COR-L47 (cell line): ENCODE data around the gene PPP4R1.

Source experiments
- DNase-seq: peaks from one replicate; lab custom pipeline; 2025; lab: John Stamatoyannopoulos, UW

The PPP4R1 gene

GRCh38 chr18:9546468-9546867 lies 67.9 kb downstream of the PPP4R1 start:
- no peak for DNase-seq

GRCh38 chr18:9545029-9545428 lies 69.3 kb downstream of the PPP4R1 start:
- DNase-seq: no peak

DNA sequence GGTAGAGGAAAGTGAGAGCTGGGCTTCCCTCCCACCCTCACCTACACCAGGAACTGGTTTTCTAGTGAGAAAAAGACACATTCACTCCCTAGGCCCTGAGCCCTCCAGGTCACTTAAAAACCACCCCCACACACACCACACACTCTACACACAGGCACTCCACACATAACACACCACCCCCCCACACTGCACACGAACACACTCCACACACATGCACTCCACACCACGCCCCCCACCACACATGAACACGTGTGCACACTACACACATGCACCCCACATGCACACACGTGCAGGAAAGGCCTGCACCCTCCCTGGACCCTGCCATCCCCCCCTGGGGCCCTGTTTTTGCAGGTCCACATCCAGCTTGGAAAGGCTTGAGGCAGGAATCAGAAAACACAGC lies 71.4 kb downstream of the PPP4R1 start:
- no peak for DNase-seq

DNA sequence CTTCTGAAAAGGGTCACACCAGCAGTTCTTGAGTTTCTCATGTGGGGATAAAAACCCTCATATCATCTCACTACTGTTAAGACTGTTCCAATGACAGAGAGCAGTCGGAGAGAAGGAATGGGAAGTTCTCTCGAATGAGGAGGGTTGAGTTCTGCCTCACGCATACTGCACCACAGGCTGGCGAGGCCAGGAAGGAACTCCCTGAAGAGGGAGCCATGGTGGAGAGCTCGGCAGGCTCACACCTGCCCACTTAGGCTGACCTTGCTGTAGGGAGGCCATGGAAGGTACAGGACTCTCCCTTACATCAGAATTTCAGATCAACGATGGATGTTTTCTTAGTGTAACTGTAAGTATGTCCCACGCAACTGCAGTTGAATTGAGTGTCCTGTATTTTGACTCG lies 74.4 kb downstream of the PPP4R1 start:
- no peak for DNase-seq

DNA sequence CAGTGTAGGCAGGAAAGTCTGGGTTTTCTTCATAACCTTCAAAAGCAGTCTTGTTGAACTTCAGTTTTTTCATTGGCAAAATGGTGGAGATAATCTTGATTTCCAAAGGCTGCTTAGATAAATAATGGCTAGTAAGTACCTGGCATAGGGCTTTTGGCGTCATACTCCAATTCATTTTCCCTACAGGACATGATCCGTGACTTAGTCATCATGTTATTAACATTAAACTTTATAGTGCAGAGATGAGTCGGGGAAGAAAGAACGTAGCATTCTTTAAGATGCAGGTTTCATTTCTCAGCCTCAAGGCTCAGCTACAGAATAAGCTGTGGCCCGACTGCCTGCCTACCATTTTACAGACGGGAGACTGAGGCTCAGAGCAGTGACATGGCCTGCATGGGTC lies 75.1 kb downstream of the PPP4R1 start:
- no peak for DNase-seq

DNA sequence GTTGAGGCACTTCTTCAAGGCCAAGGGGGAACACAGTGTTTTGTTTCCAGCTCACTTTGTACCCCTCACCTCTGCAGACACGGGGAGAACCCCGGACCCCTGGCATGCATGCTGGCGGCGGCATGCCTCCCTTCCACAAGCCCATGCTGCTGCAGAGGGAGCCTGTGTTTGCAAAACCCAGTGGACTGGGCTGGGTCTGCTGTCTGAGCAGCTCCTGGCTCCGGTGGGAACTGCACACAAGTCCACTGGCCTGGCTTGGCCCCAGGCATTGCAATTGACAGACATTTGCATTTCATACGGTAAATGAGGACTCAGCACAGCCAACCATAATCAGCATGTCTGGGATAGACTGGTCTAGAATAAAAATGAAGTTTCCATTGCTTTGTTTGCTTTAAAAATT lies 76.7 kb downstream of the PPP4R1 start:
- DNase-seq: no peak

- DNase-seq: no peak
These were observed 77.8 kb downstream of the PPP4R1 start for GRCh38 chr18:9536354-9537152.

- DNase-seq: no peak
These were observed 78.8 kb downstream of the PPP4R1 start for GRCh38 chr18:9535430-9535991.

DNA sequence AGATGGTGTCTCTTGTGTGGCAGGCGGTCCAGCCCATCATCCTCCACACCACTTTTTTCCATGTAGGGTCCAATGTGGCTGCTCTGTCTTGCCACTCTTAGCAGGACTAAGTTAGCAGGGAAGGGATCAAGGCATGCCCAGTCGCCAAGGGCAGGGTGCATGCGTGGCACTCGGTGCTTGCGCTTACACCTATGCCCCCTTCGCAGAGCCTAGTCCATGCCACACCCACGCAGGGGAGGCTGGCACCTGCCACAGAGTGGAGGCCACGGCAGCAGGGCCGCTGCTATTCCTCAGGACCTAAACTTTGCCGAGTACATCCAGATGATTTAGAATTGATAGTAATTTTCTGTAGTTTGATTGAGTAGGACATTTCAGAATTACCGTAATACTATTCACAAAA lies 79.5 kb downstream of the PPP4R1 start:
- DNase-seq: no peak

- DNase-seq: no peak
These were observed 82.5 kb downstream of the PPP4R1 start for GRCh38 chr18:9531791-9532410.

DNA sequence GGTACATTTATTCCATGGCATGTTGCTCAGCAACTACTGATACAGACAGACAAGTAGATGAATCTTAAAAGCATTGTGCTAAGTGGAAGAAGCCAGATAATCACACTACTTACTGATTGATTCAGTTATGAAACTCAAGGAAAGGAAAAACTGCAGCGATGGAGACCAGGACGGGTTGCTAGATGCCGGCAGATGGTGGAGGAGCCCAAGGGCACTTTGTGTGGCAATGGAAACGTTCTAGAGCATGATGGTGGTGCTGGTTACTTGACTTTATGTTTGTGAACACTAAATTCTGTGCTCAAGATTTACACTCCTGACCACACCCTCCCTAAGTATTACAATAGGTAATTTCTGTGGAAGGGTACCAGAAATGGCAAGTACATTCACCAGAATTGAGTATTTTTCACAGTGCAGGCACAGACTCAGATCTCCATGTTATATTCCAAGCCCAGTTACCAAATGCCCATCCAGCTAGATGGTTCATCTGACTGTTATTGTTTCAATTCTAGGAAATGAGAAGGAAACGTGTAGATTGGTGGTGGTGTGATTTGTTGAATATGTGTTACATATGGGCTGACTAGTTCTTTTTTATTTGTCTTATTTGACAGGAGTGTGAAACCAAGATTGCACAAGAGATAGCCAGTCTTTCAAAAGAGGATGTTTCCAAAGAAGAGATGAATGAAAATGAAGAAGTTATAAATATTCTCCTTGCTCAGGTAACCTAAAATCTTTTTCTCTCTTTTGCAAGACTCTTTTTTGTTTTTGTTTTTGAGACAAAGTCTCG lies 83.9 kb downstream of the PPP4R1 start:
- DNase-seq: no peak

DNA sequence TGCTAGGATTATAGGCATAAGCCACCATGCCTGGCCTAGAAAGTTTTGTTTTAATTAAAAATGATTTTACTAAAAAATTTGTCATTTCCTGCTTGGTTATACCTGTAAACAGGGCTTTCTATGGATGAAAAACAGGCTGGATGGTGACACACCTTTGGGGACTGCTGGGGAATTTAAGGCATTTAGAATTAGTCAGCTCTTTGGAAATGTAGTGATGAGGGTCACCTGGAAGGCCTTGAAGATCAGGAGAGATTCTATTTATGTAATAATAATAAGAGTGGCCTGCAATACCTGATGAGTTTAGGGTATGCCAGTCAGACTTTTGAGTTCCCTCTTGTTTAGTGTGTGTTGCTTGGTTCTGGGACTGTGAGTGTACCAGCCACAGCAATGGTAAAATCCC lies 87.9 kb downstream of the PPP4R1 start:
- no peak for DNase-seq

- DNase-seq: peak; percentile 12
These were observed 91.4 kb downstream of the PPP4R1 start for GRCh38 chr18:9522952-9523351.

DNA sequence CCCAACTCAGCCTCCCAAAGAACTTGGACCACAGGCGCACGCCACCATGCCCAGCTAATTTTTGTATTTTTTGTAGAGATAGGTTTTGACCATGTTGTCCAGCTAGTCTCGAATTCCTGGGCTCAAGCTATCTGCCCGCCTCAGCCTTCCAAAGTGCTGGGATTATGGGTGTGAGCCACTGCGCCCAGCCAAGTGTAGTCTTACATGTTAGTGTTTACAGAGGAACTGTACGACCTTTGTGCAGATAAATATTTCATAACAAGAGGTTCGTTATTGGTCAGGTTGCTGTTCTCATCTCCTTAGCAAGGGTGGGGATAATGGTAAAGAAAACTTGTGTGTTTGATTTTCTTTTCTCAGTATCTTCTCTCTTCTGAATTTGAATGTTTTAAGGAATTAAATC lies 92.6 kb downstream of the PPP4R1 start:
- no peak for DNase-seq

- no peak for DNase-seq
These were observed 93.7 kb downstream of the PPP4R1 start for GRCh38 chr18:9520666-9521065.

- no peak for DNase-seq
These were observed 95.0 kb downstream of the PPP4R1 start for GRCh38 chr18:9519399-9519798.

- no peak for DNase-seq
These were observed 96.5 kb downstream of the PPP4R1 start for GRCh38 chr18:9517869-9518268.

DNA sequence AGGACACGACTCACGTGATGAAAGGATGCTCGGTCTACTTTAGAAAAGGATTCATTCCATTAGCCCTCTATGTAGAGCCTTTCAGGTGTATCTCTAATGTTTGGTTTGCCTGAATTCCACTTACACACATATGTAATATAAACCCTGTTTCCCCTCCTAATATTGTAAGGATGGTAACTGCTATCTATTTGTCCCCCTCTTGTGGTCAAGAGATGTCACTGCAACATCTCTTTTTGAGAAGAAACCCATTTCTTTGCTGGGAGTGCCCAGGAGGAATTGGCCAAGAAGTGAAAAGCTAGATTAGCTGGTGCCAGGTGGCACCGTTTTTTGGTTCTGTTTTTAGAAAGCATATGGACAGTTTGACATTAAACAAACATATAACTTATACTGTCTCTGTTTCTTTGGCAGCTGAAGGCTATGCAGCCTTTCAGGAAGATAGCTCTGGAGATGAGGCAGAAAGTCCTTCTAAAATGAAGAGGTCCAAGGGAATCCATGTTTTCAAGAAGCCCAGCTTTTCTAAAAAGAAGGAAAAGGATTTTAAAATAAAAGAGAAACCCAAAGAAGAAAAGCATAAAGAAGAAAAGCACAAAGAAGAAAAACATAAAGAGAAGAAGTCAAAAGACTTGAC lies 97.8 kb downstream of the PPP4R1 start:
- DNase-seq: peak; percentile 46

GRCh38 chr18:9513971-9514512 lies 100.3 kb downstream of the PPP4R1 start:
- DNase-seq: no peak

GRCh38 chr18:9508446-9509025 lies 105.8 kb downstream of the PPP4R1 start:
- no peak for DNase-seq

DNA sequence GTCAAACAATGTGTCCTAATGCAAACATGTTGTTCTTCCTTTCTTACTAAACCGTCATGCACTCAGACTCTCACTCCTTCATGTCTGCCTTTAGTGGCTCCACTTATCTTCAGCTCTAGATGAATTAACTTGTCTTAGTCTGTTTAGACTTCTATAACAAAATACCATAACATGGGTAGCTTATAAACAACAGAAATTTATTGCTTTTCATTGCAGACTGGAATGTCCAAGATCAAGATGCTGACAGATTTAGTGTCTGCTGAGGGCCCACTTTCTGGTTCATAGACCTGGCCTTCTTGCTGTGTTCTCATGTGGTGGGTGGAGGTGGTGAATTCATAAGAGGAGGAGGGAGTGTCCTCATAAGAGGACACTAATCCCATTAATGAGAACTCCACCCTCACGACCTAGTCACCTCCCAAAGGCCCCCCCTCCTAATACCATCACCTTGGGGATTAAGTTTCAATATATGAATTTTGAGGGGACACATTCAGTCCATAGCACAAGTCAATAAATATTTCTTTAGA lies 106.7 kb downstream of the PPP4R1 start:
- DNase-seq: no peak
